Type B pancreatic cell (in vitro differentiated cells): ENCODE results near the gene SLC25A42. TPM values are rescaled to one million over a fixed set of nuclear protein-coding genes. Genes with fewer than 3 reads are reported as not detected.

ENCODE experiments used
- DNase-seq: peaks from one replicate; pipeline ENCODE4 v3.0.0; 2021; ENCODE audit warnings: mixed read lengths; ENCODE audit not compliant: unreplicated experiment; ENCODE audit errors: extremely low spot score
- H3K27ac Mint-ChIP-seq: 2 replicates; pipeline ENCODE4 v1.8.0; 2021; ENCODE audit warnings: mild to moderate bottlenecking, mixed read lengths
- H3K27me3 Mint-ChIP-seq: 2 replicates; pipeline ENCODE4 v1.8.0; 2021; ENCODE audit warnings: mixed read lengths
- H3K36me3 Mint-ChIP-seq: 2 replicates; pipeline ENCODE4 v1.8.0; 2021; ENCODE audit warnings: mixed read lengths
- H3K4me1 Mint-ChIP-seq: one replicate; pipeline ENCODE4 v1.8.0; 2021; ENCODE audit warnings: mixed read lengths; ENCODE audit not compliant: unreplicated experiment
- H3K4me3 Mint-ChIP-seq: 2 replicates; pipeline ENCODE4 v1.8.0; 2021; ENCODE audit warnings: mild to moderate bottlenecking, mixed read lengths
- H3K9me3 Mint-ChIP-seq: 2 replicates; pipeline ENCODE4 v1.8.0; 2021; ENCODE audit warnings: mixed read lengths
- CTCF ChIP-seq: fragments of 200-600 bp; sonication (generic); conservative IDR thresholded peaks from 2 replicates; pipeline ENCODE4 v1.5.0; 2021; ENCODE audit warnings: antibody characterized with exemption, mild to moderate bottlenecking
- total RNA-seq: library from RNA; stranded (reverse); gene quantifications from 2 replicates; pipeline ENCODE4 v1.2.1, GENCODE V29; 2021; ENCODE audit warnings: low replicate concordance

SLC25A42 gene
- total RNA-seq, 1 donor from 2014 or later, result 13.4 TPM

- Mint-ChIP-seq H3K27ac (no peak overlapping the region), H3K9me3 (no peaks in the 10 kb centered on the region), H3K36me3 (peaks cover 14% of the 10 kb centered on the region), H3K27me3 (no peaks in the 10 kb centered on the region), H3K4me1 (peaks cover 14% of the 10 kb centered on the region), H3K4me3 (no peak overlapping the region)
- no peak for TF ChIP-seq CTCF
- no peak for DNase-seq
Measured at GRCh38 chr19:19076476-19076875, 12.7 kb downstream of the SLC25A42 start.

- H3K4me3 Mint-ChIP-seq, result no peak overlapping the region
- TF ChIP-seq CTCF, result no peak
- H3K4me1 Mint-ChIP-seq, result peaks cover 18% of the 10 kb centered on the region
- H3K9me3 Mint-ChIP-seq, result no peaks in the 10 kb centered on the region
- no peaks in the 10 kb centered on the region for H3K27me3 Mint-ChIP-seq
- no peak overlapping the region for H3K27ac Mint-ChIP-seq
- peaks cover 14% of the 10 kb centered on the region for H3K36me3 Mint-ChIP-seq
- no peak for DNase-seq
Measured at GRCh38 chr19:19077103-19077502, 13.3 kb downstream of the SLC25A42 start.

- H3K36me3 Mint-ChIP-seq, result peaks cover 14% of the 10 kb centered on the region
- no peak for DNase-seq
- TF ChIP-seq CTCF, result no peak
- no peaks in the 10 kb centered on the region for H3K27me3 Mint-ChIP-seq
- H3K4me3 Mint-ChIP-seq, result no peak overlapping the region
- H3K27ac Mint-ChIP-seq, result no peak overlapping the region
- no peaks in the 10 kb centered on the region for H3K9me3 Mint-ChIP-seq
- H3K4me1 Mint-ChIP-seq, result peaks cover 21% of the 10 kb centered on the region
Measured at GRCh38 chr19:19078801-19079200, 15.0 kb downstream of the SLC25A42 start.

GRCh38 chr19:19079571-19079970 lies 15.8 kb downstream of the SLC25A42 start:
- Mint-ChIP-seq H3K27ac (no peak overlapping the region), H3K27me3 (no peaks in the 10 kb centered on the region), H3K4me1 (peaks cover 13% of the 10 kb centered on the region), H3K36me3 (peaks cover 11% of the 10 kb centered on the region), H3K9me3 (no peaks in the 10 kb centered on the region), H3K4me3 (no peak overlapping the region)
- DNase-seq, result no peak
- TF ChIP-seq CTCF, result no peak

- no peaks in the 10 kb centered on the region for H3K27me3 Mint-ChIP-seq
- H3K4me3 Mint-ChIP-seq, result no peak overlapping the region
- peaks cover 8% of the 10 kb centered on the region for H3K4me1 Mint-ChIP-seq
- no peak for DNase-seq
- H3K36me3 Mint-ChIP-seq, result peaks cover 10% of the 10 kb centered on the region
- no peak overlapping the region for H3K27ac Mint-ChIP-seq
- TF ChIP-seq CTCF, result no peak
- H3K9me3 Mint-ChIP-seq, result no peaks in the 10 kb centered on the region
Measured at GRCh38 chr19:19081642-19082151, 17.9 kb downstream of the SLC25A42 start.
